A549 (cell line): ENCODE measurements around the gene ETFB. TPM values are rescaled to one million over a fixed set of nuclear protein-coding genes. Genes with fewer than 3 reads are reported as not detected.

Experiments
- ATAC-seq, 2 experiments: fragments of 200-7000 bp in 1 of 2; fragments of >200 bp in 1 of 2; cut with Nextera tagmentation in 1 of 2; cut with Tn5 transposase in 1 of 2; 3 replicates each; pipeline versions ENCODE4 v1.8.0 to v1.9.1; 2018 to 2020; ENCODE audit warnings: mild to moderate bottlenecking in 1 of 2, moderate library complexity in 1 of 2
- CTCF ChIA-PET: fragments of 300-600 bp; sonication (Branson Sonifier 250); formaldehyde crosslinking; extraction: SDS; loops from one replicate; lab custom pipeline; 2021; ENCODE audit warnings: antibody characterized with exemption, inconsistent platforms; lab: Yijun Ruan, JAX
- POLR2A ChIA-PET: fragments of 350-600 bp; formaldehyde crosslinking; extraction: SDS; loops from one replicate; lab custom pipeline; 2021; ENCODE audit warnings: antibody characterized with exemption, inconsistent platforms; lab: Yijun Ruan, JAX
- DNase-seq, 2 experiments: peaks; one replicate each; pipeline versions ENCODE4 v3.0.0 to v3.0.0-alpha.2; 2011 to 2016; ENCODE audit warnings: low read depth in 1 of 2, low spot score in 1 of 2
- FAIRE-seq: peaks from 2 replicates; lab custom pipeline; 2011; peaks lifted over from hg19 to GRCh38; lab: Jason Lieb, UNC
- H3K27ac ChIP-seq, 2 experiments: fragments of >200 bp; sonication (Bioruptor Twin); formaldehyde crosslinking; 3 replicates each; pipeline ENCODE4 v1.5.1; 2016 to 2017
- H3K4me1 ChIP-seq: fragments of >200 bp; sonication (Bioruptor Twin); formaldehyde crosslinking; 3 replicates; pipeline ENCODE4 v1.6.1; 2016
- H3K4me2 ChIP-seq: fragments of >200 bp; sonication (Bioruptor Twin); formaldehyde crosslinking; 3 replicates; pipeline ENCODE4 v1.6.1; 2016
- H3K4me3 ChIP-seq: fragments of >200 bp; sonication (Bioruptor Twin); formaldehyde crosslinking; 3 replicates; pipeline ENCODE4 v1.5.1; 2016
- H3K9me3 ChIP-seq: fragments of >200 bp; sonication (Bioruptor Twin); formaldehyde crosslinking; 3 replicates; pipeline ENCODE4 v1.6.1; 2016
- CBX2 ChIP-seq: fragments of 200-600 bp; sonication (generic); IDR thresholded peaks from 2 replicates; pipeline ENCODE4 v1.6.1; 2016; ENCODE audit warnings: low read depth, mild to moderate bottlenecking, borderline replicate concordance
- CHD4 ChIP-seq: fragments of 200-600 bp; sonication (generic); IDR thresholded peaks from 2 replicates; pipeline ENCODE4 v1.6.1; 2016; ENCODE audit warnings: antibody characterized with exemption, mild to moderate bottlenecking, borderline replicate concordance
- ESRRA ChIP-seq: fragments of 150-350 bp; IDR thresholded peaks from 2 replicates; pipeline ENCODE4 v1.6.1; 2014; ENCODE audit warnings: mild to moderate bottlenecking, low read length, borderline replicate concordance
- FOSB ChIP-seq: fragments of 250-450 bp; sonication (Bioruptor Pico); IDR thresholded peaks from 2 replicates; pipeline ENCODE4 v1.5.0; 2020; ENCODE audit warnings: mild to moderate bottlenecking, moderate library complexity
- HEYL ChIP-seq: fragments of 250-450 bp; sonication (Bioruptor Pico); IDR thresholded peaks from 2 replicates; pipeline ENCODE4 v1.8.0; 2021; ENCODE audit warnings: mild to moderate bottlenecking, moderate library complexity
- HMGXB4 ChIP-seq: fragments of 250-450 bp; sonication (Bioruptor Pico); IDR thresholded peaks from 2 replicates; pipeline ENCODE4 v1.5.0; 2021; ENCODE audit warnings: mild to moderate bottlenecking, moderate library complexity, borderline replicate concordance
- KDM5A ChIP-seq: fragments of 200-600 bp; sonication (generic); IDR thresholded peaks from 2 replicates; pipeline ENCODE4 v1.6.1; 2016; ENCODE audit warnings: antibody characterized with exemption, mild to moderate bottlenecking
- MAFK ChIP-seq: fragments of 450-650 bp; IDR thresholded peaks from 2 replicates; pipeline ENCODE4 v1.6.1; 2014; ENCODE audit not compliant: partially characterized antibody
- MAZ ChIP-seq: fragments of 150-350 bp; IDR thresholded peaks from 2 replicates; pipeline ENCODE4 v1.6.1; 2014; ENCODE audit warnings: antibody characterized with exemption, low read depth, low read length, borderline replicate concordance
- MYC ChIP-seq: IDR thresholded peaks from 2 replicates; pipeline ENCODE4 v1.6.1; 2012; ENCODE audit warnings: mild to moderate bottlenecking, inconsistent platforms, low read length, improper control_type of control experiment, borderline replicate concordance
- NR3C1 ChIP-seq: fragments of >200 bp; sonication (Bioruptor Twin); formaldehyde crosslinking; IDR thresholded peaks from 3 replicates; pipeline ENCODE4 v1.6.1; 2017
- RAD21 ChIP-seq, 2 experiments: fragments of >200 bp in 1 of 2; sonication (Bioruptor Twin) in 1 of 2; formaldehyde crosslinking in 1 of 2; IDR thresholded peaks in 1 of 2; conservative IDR thresholded peaks in 1 of 2; 2 replicates in 1 of 2; 3 replicates in 1 of 2; pipeline ENCODE4 v1.6.1; 2012 to 2018; ENCODE audit warnings: inconsistent platforms in 1 of 2
- SREBF2 ChIP-seq: fragments of 450-650 bp; IDR thresholded peaks from 2 replicates; pipeline ENCODE4 v1.6.1; 2014; ENCODE audit warnings: mild to moderate bottlenecking, moderate library complexity
- TFCP2L1 ChIP-seq: fragments of 250-450 bp; sonication (Bioruptor Pico); IDR thresholded peaks from 2 replicates; pipeline ENCODE4 v1.5.0; 2021; ENCODE audit warnings: mild to moderate bottlenecking
- ZNF302 ChIP-seq: fragments of 250-450 bp; sonication (Bioruptor Pico); IDR thresholded peaks from 2 replicates; pipeline ENCODE4 v1.9.0; 2021; ENCODE audit warnings: inconsistent platforms, mild to moderate bottlenecking, moderate library complexity
- ZSCAN20 ChIP-seq: fragments of 250-450 bp; sonication (Bioruptor Pico); IDR thresholded peaks from 2 replicates; pipeline ENCODE4 v1.8.0; 2022; ENCODE audit warnings: mild to moderate bottlenecking, moderate library complexity
- WGBS: methylation state at CpG from one replicate; pipeline ENCODE4 v1.1.6; 2017; ENCODE audit errors: missing lambda C conversion rate; 5-methylcytosine and 5-hydroxymethylcytosine counted together
- polyA plus RNA-seq, 4 experiments: library from polyadenylated mRNA; depleted of rRNA in 3 of 4; stranded (reverse); fragments of >200 nt; fragmentation: RNase III in 1 of 4; extraction: RNeasy Plus Mini Kit Qiagen cat#74134 plus additional on column Dnase treatment in 1 of 4; gene quantifications; 2 replicates in 3 of 4; 3 replicates in 1 of 4; pipeline ENCODE4 v1.2.3, GENCODE V29; 2011 to 2017
- TF ChIP-seq, protein P1 (sequence below): IDR thresholded peaks from 2 replicates; pipeline ENCODE4 v1.6.1; 2012
- TF ChIP-seq, protein P2 (sequence below): fragments of >200 bp; sonication (Bioruptor Twin); formaldehyde crosslinking; IDR thresholded peaks from 3 replicates; pipeline ENCODE4 v1.5.1; 2016
- TF ChIP-seq, protein P3 (sequence below): fragments of >200 bp; sonication (Bioruptor Twin); formaldehyde crosslinking; IDR thresholded peaks from 3 replicates; pipeline ENCODE4 v1.6.1; 2016

ETFB gene
- polyA plus RNA-seq, 2 of the 4 experiments (the other 2 are of a cell fraction) = 149 to 267 TPM

GRCh38 chr19:51368366-51369282, 2.4 kb upstream of the ETFB start, which contains the start of gene CLDND2:
Gene CLDND2, minus strand, starts transcription at chr19:51369003. Its CDS starts 426 bp downstream, at chr19:51368577.
- 70% methylated on average over 23 of the region's 23 CpGs for WGBS
- 0 out of 6 replicates have a peak, but pooled peaks of 1 of the 2 experiments have one; percentile 0 for ATAC-seq
- no peak for DNase-seq
- Histone ChIP-seq H3K27ac (peak within 1 kb of the TSS; percentile 94 to 97), H3K4me1 (peaks cover 25% of the 10 kb centered on the region), H3K4me3 (peak within 1 kb of the TSS; percentile 61), H3K9me3 (no peaks in the 10 kb centered on the region)
- CTCF ChIA-PET = interaction anchor here (1.0 to 5.7 kb wide), 7 partner anchors 13 to 293 kb away, joined by 3 to 28 read pairs (median 5); no protein-coding TSS in a partner anchor
- POLR2A ChIA-PET = interaction anchor here (0.8 to 1.8 kb wide), 5 partner anchors 9 to 335 kb away, joined by 3 to 59 read pairs (median 4); no protein-coding TSS in a partner anchor
- FAIRE-seq = no peak
- TF ChIP-seq ESRRA = no peak
- TF ChIP-seq FOSB (CRISPR knock-in tag) = no peak
- TF ChIP-seq CHD4 = no peak
- no peak for TF ChIP-seq NR3C1
- no peak for TF ChIP-seq MAZ
- no peak for TF ChIP-seq RAD21 (conservative IDR thresholded peaks at IDR 0.05 in 1 of 2, IDR thresholded peaks at IDR 0.05 in 1 of 2)
- TF ChIP-seq HMGXB4 (CRISPR knock-in tag) = no peak
- TF ChIP-seq, protein P1, sequence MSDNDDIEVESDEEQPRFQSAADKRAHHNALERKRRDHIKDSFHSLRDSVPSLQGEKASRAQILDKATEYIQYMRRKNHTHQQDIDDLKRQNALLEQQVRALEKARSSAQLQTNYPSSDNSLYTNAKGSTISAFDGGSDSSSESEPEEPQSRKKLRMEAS = no peak
- TF ChIP-seq SREBF2 = no peak
- no peak for TF ChIP-seq KDM5A
- TF ChIP-seq HEYL (CRISPR knock-in tag) = no peak
- TF ChIP-seq MAFK = no peak
- TF ChIP-seq, protein P2, sequence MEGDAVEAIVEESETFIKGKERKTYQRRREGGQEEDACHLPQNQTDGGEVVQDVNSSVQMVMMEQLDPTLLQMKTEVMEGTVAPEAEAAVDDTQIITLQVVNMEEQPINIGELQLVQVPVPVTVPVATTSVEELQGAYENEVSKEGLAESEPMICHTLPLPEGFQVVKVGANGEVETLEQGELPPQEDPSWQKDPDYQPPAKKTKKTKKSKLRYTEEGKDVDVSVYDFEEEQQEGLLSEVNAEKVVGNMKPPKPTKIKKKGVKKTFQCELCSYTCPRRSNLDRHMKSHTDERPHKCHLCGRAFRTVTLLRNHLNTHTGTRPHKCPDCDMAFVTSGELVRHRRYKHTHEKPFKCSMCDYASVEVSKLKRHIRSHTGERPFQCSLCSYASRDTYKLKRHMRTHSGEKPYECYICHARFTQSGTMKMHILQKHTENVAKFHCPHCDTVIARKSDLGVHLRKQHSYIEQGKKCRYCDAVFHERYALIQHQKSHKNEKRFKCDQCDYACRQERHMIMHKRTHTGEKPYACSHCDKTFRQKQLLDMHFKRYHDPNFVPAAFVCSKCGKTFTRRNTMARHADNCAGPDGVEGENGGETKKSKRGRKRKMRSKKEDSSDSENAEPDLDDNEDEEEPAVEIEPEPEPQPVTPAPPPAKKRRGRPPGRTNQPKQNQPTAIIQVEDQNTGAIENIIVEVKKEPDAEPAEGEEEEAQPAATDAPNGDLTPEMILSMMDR = no peak
- no peak for TF ChIP-seq ZNF302 (CRISPR knock-in tag)
- TF ChIP-seq ZSCAN20 (CRISPR knock-in tag) = no peak
- no peak for TF ChIP-seq TFCP2L1 (CRISPR knock-in tag)
- TF ChIP-seq, protein P3, sequence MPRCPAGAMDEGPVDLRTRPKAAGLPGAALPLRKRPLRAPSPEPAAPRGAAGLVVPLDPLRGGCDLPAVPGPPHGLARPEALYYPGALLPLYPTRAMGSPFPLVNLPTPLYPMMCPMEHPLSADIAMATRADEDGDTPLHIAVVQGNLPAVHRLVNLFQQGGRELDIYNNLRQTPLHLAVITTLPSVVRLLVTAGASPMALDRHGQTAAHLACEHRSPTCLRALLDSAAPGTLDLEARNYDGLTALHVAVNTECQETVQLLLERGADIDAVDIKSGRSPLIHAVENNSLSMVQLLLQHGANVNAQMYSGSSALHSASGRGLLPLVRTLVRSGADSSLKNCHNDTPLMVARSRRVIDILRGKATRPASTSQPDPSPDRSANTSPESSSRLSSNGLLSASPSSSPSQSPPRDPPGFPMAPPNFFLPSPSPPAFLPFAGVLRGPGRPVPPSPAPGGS = no peak
- no peak for TF ChIP-seq MYC
- no peak for TF ChIP-seq CBX2
- TF ChIP-seq, all 56 proteins: peak for 0
- peak within 1 kb of the TSS; percentile 99 for H3K4me2 ChIP-seq
